ENCODE measurements around the gene PRKAR2B.

Gene PRKAR2B

GRCh38 chr7:107201795-107202450, 157.4 kb downstream of the PRKAR2B start:
- TF ChIP-seq TARDBP (IDR thresholded peaks at IDR 0.05): no peak
- TF ChIP-seq ARNT (IDR thresholded peaks at IDR 0.05): no peak
- TF ChIP-seq BHLHE40 (IDR thresholded peaks at IDR 0.05; ENCODE audit: borderline replicate concordance): no peak
- TF ChIP-seq L3MBTL2 (conservative IDR thresholded peaks at IDR 0.05): no peak
- TF ChIP-seq LEF1 (IDR thresholded peaks at IDR 0.05; ENCODE audit: borderline replicate concordance): no peak
- TF ChIP-seq ZNF384 (IDR thresholded peaks at IDR 0.05): no peak
- no peak for TF ChIP-seq ELF4 (IDR thresholded peaks at IDR 0.05)
- no peak for TF ChIP-seq NFRKB (IDR thresholded peaks at IDR 0.05)
- ChIA-PET POLR2A (no interaction called here), CTCF (no interaction called here)
- peak; percentile 57 for DNase-seq (ENCODE audit: extremely low spot score)

GRCh38 chr7:107203607-107204006, 159.1 kb downstream of the PRKAR2B start:
- CTCF ChIA-PET: no interaction called here

GRCh38 chr7:107206136-107206535, 161.6 kb downstream of the PRKAR2B start:
- CTCF ChIA-PET: interaction anchor here (0.9 kb wide), 1 partner anchor 56 kb away, joined by 3 read pairs; no protein-coding TSS in a partner anchor
- POLR2A ChIA-PET: no interaction called here
- TF ChIP-seq ELF4 (IDR thresholded peaks at IDR 0.05) (no peak), NFRKB (IDR thresholded peaks at IDR 0.05) (no peak), ZNF384 (IDR thresholded peaks at IDR 0.05) (no peak), CTBP1 (IDR thresholded peaks at IDR 0.05; ENCODE audit: borderline replicate concordance) (no peak), L3MBTL2 (conservative IDR thresholded peaks at IDR 0.05) (no peak), SP1 (IDR thresholded peaks at IDR 0.05) (no peak), FOXM1 (IDR thresholded peaks at IDR 0.05; ENCODE audit: borderline replicate concordance) (no peak), FOXK2 (IDR thresholded peaks at IDR 0.05) (no peak), BHLHE40 (IDR thresholded peaks at IDR 0.05; ENCODE audit: borderline replicate concordance) (no peak), LEF1 (IDR thresholded peaks at IDR 0.05; ENCODE audit: borderline replicate concordance) (no peak), HDGF (IDR thresholded peaks at IDR 0.05; ENCODE audit: borderline replicate concordance) (no peak), FOXA1 (IDR thresholded peaks at IDR 0.05) (no peak), ARNT (IDR thresholded peaks at IDR 0.05) (no peak), TARDBP (IDR thresholded peaks at IDR 0.05) (no peak), SUZ12 (IDR thresholded peaks at IDR 0.05) (no peak), PKNOX1 (IDR thresholded peaks at IDR 0.05) (no peak)
- no peak for DNase-seq (ENCODE audit: extremely low spot score)

More at GRCh38 chr7:107203607-107204006, 159.1 kb downstream of the PRKAR2B start:
- POLR2A ChIA-PET: interaction anchor here (0.9 kb wide), 1 partner anchor 35 kb away, joined by 3 read pairs; no protein-coding TSS in a partner anchor
- no peak for DNase-seq (ENCODE audit: extremely low spot score)
- TF ChIP-seq FOXA1 (IDR thresholded peaks at IDR 0.05): no peak
- TF ChIP-seq LEF1 (IDR thresholded peaks at IDR 0.05; ENCODE audit: borderline replicate concordance): no peak
- no peak for TF ChIP-seq FOXK2 (IDR thresholded peaks at IDR 0.05)

- ChIA-PET CTCF (interaction anchor here (0.9 kb wide), 1 partner anchor 55 kb away, joined by 3 read pairs; no protein-coding TSS in a partner anchor), POLR2A (no interaction called here)
- DNase-seq (ENCODE audit: extremely low spot score): no peak
- TF ChIP-seq SUZ12 (IDR thresholded peaks at IDR 0.05): no peak
- TF ChIP-seq ARNT (IDR thresholded peaks at IDR 0.05): no peak
- TF ChIP-seq L3MBTL2 (conservative IDR thresholded peaks at IDR 0.05): no peak
- TF ChIP-seq LEF1 (IDR thresholded peaks at IDR 0.05; ENCODE audit: borderline replicate concordance): no peak
- no peak for TF ChIP-seq FOXM1 (IDR thresholded peaks at IDR 0.05; ENCODE audit: borderline replicate concordance)
- no peak for TF ChIP-seq ELF4 (IDR thresholded peaks at IDR 0.05)
- TF ChIP-seq FOXK2 (IDR thresholded peaks at IDR 0.05): no peak
These were observed 162.2 kb downstream of the PRKAR2B start for GRCh38 chr7:107206706-107207105.

GRCh38 chr7:107207459-107207858, 163.0 kb downstream of the PRKAR2B start:
- ChIA-PET CTCF (interaction anchor here (0.5 kb wide), 1 partner anchor 36 kb away, joined by 4 read pairs; no protein-coding TSS in a partner anchor), POLR2A (no interaction called here)

GRCh38 chr7:107208024-107208521, 163.6 kb downstream of the PRKAR2B start:
- CTCF ChIA-PET: interaction anchor here (0.5 to 0.6 kb wide), 2 partner anchors 12 to 36 kb away, joined by 3 to 4 read pairs; no protein-coding TSS in a partner anchor
- TF ChIP-seq L3MBTL2 (conservative IDR thresholded peaks at IDR 0.05) (no peak), SP1 (IDR thresholded peaks at IDR 0.05) (no peak), ZNF384 (IDR thresholded peaks at IDR 0.05) (no peak), SUZ12 (IDR thresholded peaks at IDR 0.05) (no peak), PKNOX1 (IDR thresholded peaks at IDR 0.05) (no peak), BHLHE40 (IDR thresholded peaks at IDR 0.05; ENCODE audit: borderline replicate concordance) (no peak), NFRKB (IDR thresholded peaks at IDR 0.05) (no peak), TARDBP (IDR thresholded peaks at IDR 0.05) (no peak), ELF4 (IDR thresholded peaks at IDR 0.05) (no peak), LEF1 (IDR thresholded peaks at IDR 0.05; ENCODE audit: borderline replicate concordance) (no peak), ARNT (IDR thresholded peaks at IDR 0.05) (no peak), FOXA1 (IDR thresholded peaks at IDR 0.05) (no peak), CTBP1 (IDR thresholded peaks at IDR 0.05; ENCODE audit: borderline replicate concordance) (no peak), FOXK2 (IDR thresholded peaks at IDR 0.05) (no peak)
- no peak for DNase-seq (ENCODE audit: extremely low spot score)
- POLR2A ChIA-PET: no interaction called here

More at GRCh38 chr7:107207459-107207858, 163.0 kb downstream of the PRKAR2B start:
- no peak for DNase-seq (ENCODE audit: extremely low spot score)
- TF ChIP-seq PKNOX1 (IDR thresholded peaks at IDR 0.05) (no peak), FOXA1 (IDR thresholded peaks at IDR 0.05) (no peak), BHLHE40 (IDR thresholded peaks at IDR 0.05; ENCODE audit: borderline replicate concordance) (no peak), HDGF (IDR thresholded peaks at IDR 0.05; ENCODE audit: borderline replicate concordance) (no peak), LEF1 (IDR thresholded peaks at IDR 0.05; ENCODE audit: borderline replicate concordance) (no peak), NFRKB (IDR thresholded peaks at IDR 0.05) (no peak), SUZ12 (IDR thresholded peaks at IDR 0.05) (no peak), FOXK2 (IDR thresholded peaks at IDR 0.05) (no peak), ARNT (IDR thresholded peaks at IDR 0.05) (no peak), TARDBP (IDR thresholded peaks at IDR 0.05) (no peak), L3MBTL2 (conservative IDR thresholded peaks at IDR 0.05) (no peak), ELF4 (IDR thresholded peaks at IDR 0.05) (no peak), CTBP1 (IDR thresholded peaks at IDR 0.05; ENCODE audit: borderline replicate concordance) (no peak), ZNF384 (IDR thresholded peaks at IDR 0.05) (no peak)

All from HEK293T (cell line).